ENCODE data around the gene TPRA1. TPM values are rescaled to one million over a fixed set of nuclear protein-coding genes. Genes with fewer than 3 reads are reported as not detected.

TPRA1 gene
- total RNA-seq: 10 to 100 TPM; 20.7 to 24.2 (median 22.1) TPM
- polyA plus RNA-seq: 10 to 100 TPM; 25.3 to 26.7 (median 26.1) TPM
- long read RNA-seq, donor 1, transcript TPRA1-202 (11 exons, 1,933 nt): major isoform, 29 of 48 reads
- long read RNA-seq, donor 1, partial matches to known transcripts: 4 of 48 reads
- long read RNA-seq, donor 1, other reads (novel, unspliced or antisense): 14 of 48 reads
- long read RNA-seq, donor 2, transcript TPRA1-202 (11 exons, 1,933 nt): major isoform, 77 of 119 reads
- long read RNA-seq, donor 2, partial matches to known transcripts: 8 of 119 reads
- long read RNA-seq, donor 2, other reads (novel, unspliced or antisense): 30 of 119 reads

GRCh38 chr3:127590593-127591465 is at the start of gene TPRA1:
TSS of gene TPRA1 (minus strand) at chr3:127590733. CDS start at chr3:127580146, 10,587 bp downstream.
- Histone ChIP-seq H3K4me1 (peaks cover 22% of the 10 kb centered on the region), H3K27ac (peak within 1 kb of the TSS; percentile 94), H3K36me3 (ENCODE audit: insufficient read depth in 1 of 2, low read depth in 1 of 2) (no peaks in the 10 kb centered on the region), H3K27me3 (ENCODE audit: insufficient read depth in 3 of 3, low read length in 2 of 3) (no peaks in the 10 kb centered on the region), H3K4me3 (peak within 1 kb of the TSS; percentile 99), H3K9me3 (no peaks in the 10 kb centered on the region)
- DNase-seq: peak; percentile 89 to 94
- intact Hi-C loops (cut with DNase I): no loop called here
- TF ChIP-seq CTCF (IDR thresholded peaks at IDR 0.05): no peak
- peak; percentile 93 to 94 (median 94) for ATAC-seq
- 0 to 1% (median 0%) methylated on average over 50 to 72 of the region's 72 CpGs for WGBS, 3 donors

- ATAC-seq (no peak), DNase-seq (no peak)
- 94 to 100% (median 97%) methylated on average over 3 of the region's 3 CpGs for WGBS, 3 donors
- no peak for TF ChIP-seq CTCF (IDR thresholded peaks at IDR 0.05)
- Histone ChIP-seq H3K9me3 (no peaks in the 10 kb centered on the region), H3K4me1 (no peaks in the 10 kb centered on the region), H3K36me3 (ENCODE audit: insufficient read depth in 1 of 2, low read depth in 1 of 2) (no peaks in the 10 kb centered on the region), H3K27me3 (ENCODE audit: insufficient read depth in 3 of 3, low read length in 2 of 3) (peaks cover 0 to 1% (median 0%) of the 10 kb centered on the region in 3 donors), H3K4me3 (no peak overlapping the region), H3K27ac (no peak overlapping the region)
- intact Hi-C loops (cut with DNase I): no loop called here
These were observed 49.5 kb upstream of the TPRA1 start for GRCh38 chr3:127640042-127640355.

- WGBS, 3 donors: 86 to 98% (median 91%) methylated on average over 5 of the region's 5 CpGs
- intact Hi-C loops (cut with DNase I): no loop called here
- ATAC-seq (no peak), DNase-seq (no peak)
- Histone ChIP-seq H3K4me3 (no peak overlapping the region), H3K27me3 (ENCODE audit: insufficient read depth in 3 of 3, low read length in 2 of 3) (peaks cover 0 to 1% (median 0%) of the 10 kb centered on the region in 3 donors), H3K4me1 (no peaks in the 10 kb centered on the region), H3K9me3 (no peaks in the 10 kb centered on the region), H3K27ac (no peak overlapping the region), H3K36me3 (ENCODE audit: insufficient read depth in 1 of 2, low read depth in 1 of 2) (no peaks in the 10 kb centered on the region)
- no peak for TF ChIP-seq CTCF (IDR thresholded peaks at IDR 0.05)
These were observed 48.9 kb upstream of the TPRA1 start for GRCh38 chr3:127639173-127640041.

GRCh38 chr3:127637971-127638370 is 47.4 kb upstream of the TPRA1 start:
- H3K27ac ChIP-seq: no peak overlapping the region
- intact Hi-C loops (cut with DNase I): no loop called here
- no peak overlapping the region for H3K4me3 ChIP-seq
- no peak for DNase-seq
- no peak for TF ChIP-seq CTCF (IDR thresholded peaks at IDR 0.05)
- H3K27me3 ChIP-seq (ENCODE audit: insufficient read depth in 3 of 3, low read length in 2 of 3): peaks cover 0 to 3% (median 0%) of the 10 kb centered on the region in 3 donors
- H3K9me3 ChIP-seq: no peaks in the 10 kb centered on the region
- H3K36me3 ChIP-seq (ENCODE audit: insufficient read depth in 1 of 2, low read depth in 1 of 2): no peaks in the 10 kb centered on the region
- ATAC-seq: no peak
- H3K4me1 ChIP-seq: no peaks in the 10 kb centered on the region

Measured in psoas muscle (tissue), 8 donors.